ENCODE data around the gene DDX54. TPM values are rescaled to one million over a fixed set of nuclear protein-coding genes. Genes with fewer than 3 reads are reported as not detected.
"Not testable (repeated sequence)": the region's sequence is repeated elsewhere in the genome, so short reads cannot be mapped to it uniquely, and the experiment has no call there.

Gene DDX54
- total RNA-seq, 8 experiments from 2014 or later = 19.2 to 57.8 (median 36.7) TPM

GRCh38 chr12:113152196-113152834 is 33.0 kb downstream of the DDX54 start:
- no peak for ATAC-seq (replicated peaks in 6 of 8)

GRCh38 chr12:113151655-113152054 is 33.6 kb downstream of the DDX54 start:
- Histone ChIP-seq H3K4me1 (replicated peaks in 1 of 2) (peaks cover 10 to 22% of the 10 kb centered on the region in 2 donors), H3K27ac (no peak overlapping the region), H3K4me3 (no peak overlapping the region)
- no peak for ATAC-seq (replicated peaks in 6 of 8)
- in situ Hi-C loops (cut with MboI; ENCODE audit: low pct_unique_long_range_greater_than_20kb in 2 of 9, low sequenced_read_pairs in 9 of 9, unreplicated experiment in 9 of 9) = loop anchor here in 4 of 9 experiments (10.0 to 25.0 kb wide), 2 partner anchors 89 to 107 kb away; partner anchors contain the start of gene DTX1 (in 3 of the 4)
- 76 to 100% (median 100%) methylated on average over 1 to 2 of the region's 3 CpGs; no CpG with 5 or more reads in 5 of the 10 experiments for WGBS, 10 experiments

More at GRCh38 chr12:113152196-113152834, 33.0 kb downstream of the DDX54 start:
- Histone ChIP-seq H3K4me3 (peak overlapping the region in 1 of 5 donors; percentile 29), H3K27ac (no peak overlapping the region), H3K4me1 (replicated peaks in 1 of 2) (peaks cover 10 to 22% of the 10 kb centered on the region in 2 donors)
- in situ Hi-C loops (cut with MboI; ENCODE audit: low pct_unique_long_range_greater_than_20kb in 2 of 9, low sequenced_read_pairs in 9 of 9, unreplicated experiment in 9 of 9) = loop anchor here in 4 of 9 experiments (10.0 to 25.0 kb wide), 2 partner anchors 90 to 108 kb away; partner anchors contain the start of gene DTX1 (in 3 of the 4)
- 22 to 100% (median 62%) methylated on average over 1 to 7 of the region's 9 CpGs; no CpG with 5 or more reads in 3 of the 10 experiments for WGBS, 10 experiments

GRCh38 chr12:113149361-113150150 is 35.7 kb downstream of the DDX54 start, which contains the start of gene CFAP73:
TSS of gene CFAP73 (plus strand) at chr12:113149724. CDS start at chr12:113149858, 134 bp downstream.
- Histone ChIP-seq H3K4me3 (no peak within 1 kb of the TSS), H3K27ac (no peak within 1 kb of the TSS), H3K4me1 (replicated peaks in 1 of 2) (peaks cover 10 to 13% of the 10 kb centered on the region in 2 donors)
- ATAC-seq (replicated peaks in 6 of 8) = peak; percentile 86 to 95 (median 90)
- in situ Hi-C loops (cut with MboI; ENCODE audit: low pct_unique_long_range_greater_than_20kb in 2 of 9, low sequenced_read_pairs in 9 of 9, unreplicated experiment in 9 of 9) = loop anchor here in 4 of 9 experiments (10.0 to 25.0 kb wide), 2 partner anchors 87 to 105 kb away; partner anchors contain the start of gene DTX1 (in 3 of the 4)
- 4 to 75% (median 28%) methylated on average over 3 to 11 of the region's 22 CpGs for WGBS, 10 experiments

- in situ Hi-C loops (cut with MboI; ENCODE audit: low pct_unique_long_range_greater_than_20kb in 2 of 9, low sequenced_read_pairs in 9 of 9, unreplicated experiment in 9 of 9) = no loop called here
- no peak for ATAC-seq (replicated peaks in 6 of 8)
Observed at GRCh38 chr12:113146999-113147398, 38.3 kb downstream of the DDX54 start.

GRCh38 chr12:113145720-113146551 is 39.3 kb downstream of the DDX54 start:
- H3K4me3 ChIP-seq = no peak overlapping the region
- in situ Hi-C loops (cut with MboI; ENCODE audit: low pct_unique_long_range_greater_than_20kb in 2 of 9, low sequenced_read_pairs in 9 of 9, unreplicated experiment in 9 of 9) = no loop called here
- no peak for ATAC-seq (replicated peaks in 6 of 8)
- peaks cover 10 to 11% of the 10 kb centered on the region in 2 donors for H3K4me1 ChIP-seq (replicated peaks in 1 of 2)
- 28 to 91% (median 76%) methylated on average over 1 to 7 of the region's 12 CpGs; no CpG with 5 or more reads in 2 of the 10 experiments for WGBS, 10 experiments
- H3K27ac ChIP-seq = no peak overlapping the region

More at GRCh38 chr12:113146999-113147398, 38.3 kb downstream of the DDX54 start:
- WGBS, 10 experiments = 20 to 92% (median 80%) methylated on average over 1 to 2 of the region's 2 CpGs; no CpG with 5 or more reads in 3 of the 10 experiments
- peaks cover 10 to 11% of the 10 kb centered on the region in 2 donors for H3K4me1 ChIP-seq (replicated peaks in 1 of 2)
- no peak overlapping the region for H3K27ac ChIP-seq
- no peak overlapping the region for H3K4me3 ChIP-seq

- no peak overlapping the region for H3K27ac ChIP-seq
- peaks cover 6 to 7% of the 10 kb centered on the region in 2 donors for H3K4me1 ChIP-seq (replicated peaks in 1 of 2)
- in situ Hi-C loops (cut with MboI; ENCODE audit: low pct_unique_long_range_greater_than_20kb in 2 of 9, low sequenced_read_pairs in 9 of 9, unreplicated experiment in 9 of 9) = no loop called here
- 33 to 100% (median 43%) methylated on average over 1 to 5 of the region's 5 CpGs; no CpG with 5 or more reads in 5 of the 10 experiments for WGBS, 10 experiments
- no peak overlapping the region for H3K4me3 ChIP-seq
- no peak for ATAC-seq (replicated peaks in 6 of 8)
Observed at GRCh38 chr12:113144806-113145205, 40.5 kb downstream of the DDX54 start.

- H3K4me1 ChIP-seq (replicated peaks in 1 of 2) = no peaks in the 10 kb centered on the region
- no peak for ATAC-seq (replicated peaks in 6 of 8)
- WGBS, 10 experiments = 14 to 100% (median 85%) methylated on average over 1 to 8 of the region's 8 CpGs; no CpG with 5 or more reads in 2 of the 10 experiments
- in situ Hi-C loops (cut with MboI; ENCODE audit: low pct_unique_long_range_greater_than_20kb in 2 of 9, low sequenced_read_pairs in 9 of 9, unreplicated experiment in 9 of 9) = no loop called here
- H3K27ac ChIP-seq = no peak overlapping the region
- no peak overlapping the region for H3K4me3 ChIP-seq
Observed at GRCh38 chr12:113143959-113144358, 41.3 kb downstream of the DDX54 start.

- in situ Hi-C loops (cut with MboI; ENCODE audit: low pct_unique_long_range_greater_than_20kb in 2 of 9, low sequenced_read_pairs in 9 of 9, unreplicated experiment in 9 of 9) = no loop called here
- no peak overlapping the region for H3K27ac ChIP-seq
- WGBS, 10 experiments = 0 to 100% (median 63%) methylated on average over 1 of the region's 5 CpGs; no CpG with 5 or more reads in 4 of the 10 experiments
- no peak overlapping the region for H3K4me3 ChIP-seq
- H3K4me1 ChIP-seq (replicated peaks in 1 of 2) = no peaks in the 10 kb centered on the region
- ATAC-seq (replicated peaks in 6 of 8) = no peak
Observed at GRCh38 chr12:113142886-113143332, 42.4 kb downstream of the DDX54 start.

GRCh38 chr12:113142173-113142885 is 42.9 kb downstream of the DDX54 start:
- Histone ChIP-seq H3K27ac (no peak overlapping the region), H3K4me3 (no peak overlapping the region), H3K4me1 (replicated peaks in 1 of 2) (no peaks in the 10 kb centered on the region)
- in situ Hi-C loops (cut with MboI; ENCODE audit: low pct_unique_long_range_greater_than_20kb in 2 of 9, low sequenced_read_pairs in 9 of 9, unreplicated experiment in 9 of 9) = no loop called here
- peak in 2 of 8 experiments; percentile 37 to 57 for ATAC-seq (replicated peaks in 6 of 8)
- WGBS, 10 experiments = 76 to 92% (median 87%) methylated on average over 2 to 8 of the region's 17 CpGs; no CpG with 5 or more reads in 7 of the 10 experiments

GRCh38 chr12:113141716-113142115 is 43.6 kb downstream of the DDX54 start:
- H3K4me3 ChIP-seq; H3K4me1 ChIP-seq (replicated peaks in 1 of 2); ATAC-seq (replicated peaks in 6 of 8); in situ Hi-C loops (cut with MboI; ENCODE audit: low pct_unique_long_range_greater_than_20kb in 2 of 9, low sequenced_read_pairs in 9 of 9, unreplicated experiment in 9 of 9); H3K27ac ChIP-seq: not testable (repeated sequence)
- WGBS, 10 experiments = 60 to 100% (median 90%) methylated on average over 1 to 2 of the region's 3 CpGs; no CpG with 5 or more reads in 7 of the 10 experiments

- in situ Hi-C loops (cut with MboI; ENCODE audit: low pct_unique_long_range_greater_than_20kb in 2 of 9, low sequenced_read_pairs in 9 of 9, unreplicated experiment in 9 of 9) = no loop called here
- no peak overlapping the region for H3K27ac ChIP-seq
- peaks cover 0 to 4% of the 10 kb centered on the region in 2 donors for H3K4me1 ChIP-seq (replicated peaks in 1 of 2)
- no peak overlapping the region for H3K4me3 ChIP-seq
- WGBS, 10 experiments = 0 to 92% (median 63%) methylated on average over 1 to 3 of the region's 7 CpGs; no CpG with 5 or more reads in 2 of the 10 experiments
- no peak for ATAC-seq (replicated peaks in 6 of 8)
Observed at GRCh38 chr12:113140706-113141105, 44.6 kb downstream of the DDX54 start.
